Fibroblast of the aortic adventitia (primary cell): ENCODE results near the gene SNAPC4. TPM values are rescaled to one million over a fixed set of nuclear protein-coding genes. Genes with fewer than 3 reads are reported as not detected.
A peak's percentile ranks its signal among the peaks of the same experiment; 100 is the strongest.

Experiments
- DNase-seq: peaks from one replicate; pipeline ENCODE4 v3.0.0-alpha.2; 2010; ENCODE audit warnings: low read depth
- H3K4me3 ChIP-seq: 2 replicates; pipeline ENCODE4 v1.5.1; 2011; ENCODE audit warnings: low read depth, mild to moderate bottlenecking, control low read depth, low read length, moderate library complexity
- CTCF ChIP-seq: IDR thresholded peaks from 2 replicates; pipeline ENCODE4 v1.5.1; 2011; ENCODE audit warnings: mild to moderate bottlenecking, low read length, control low read depth, inconsistent platforms; ENCODE audit not compliant: insufficient read depth
- total RNA-seq: library from RNA; depleted of rRNA; stranded (reverse); fragments of >200 nt; gene quantifications from 2 replicates; pipeline ENCODE4 v1.2.3, GENCODE V29; 2012; ENCODE audit warnings: low replicate concordance

Gene SNAPC4
- total RNA-seq, 1 donor = 12.1 TPM

GRCh38 chr9:136438548-136439480, 38.8 kb upstream of the SNAPC4 start:
- no peak for TF ChIP-seq CTCF
- peak; percentile 15 for DNase-seq
- H3K4me3 ChIP-seq = peak overlapping the region; percentile 79

GRCh38 chr9:136437839-136438547, 38.0 kb upstream of the SNAPC4 start:
- TF ChIP-seq CTCF = no peak
- DNase-seq = peak; percentile 24
- peak overlapping the region; percentile 79 for H3K4me3 ChIP-seq

- peak overlapping the region; percentile 79 for H3K4me3 ChIP-seq
- TF ChIP-seq CTCF = no peak
- DNase-seq = peak; percentile 78
These were observed 37.5 kb upstream of the SNAPC4 start for GRCh38 chr9:136437430-136437829.

GRCh38 chr9:136436055-136436634, 36.2 kb upstream of the SNAPC4 start:
- TF ChIP-seq CTCF = no peak
- DNase-seq = no peak
- H3K4me3 ChIP-seq = no peak overlapping the region

- DNase-seq = no peak
- H3K4me3 ChIP-seq = no peak overlapping the region
- TF ChIP-seq CTCF = no peak
These were observed 34.7 kb upstream of the SNAPC4 start for GRCh38 chr9:136434580-136435169.

GRCh38 chr9:136433849-136434579, 34.0 kb upstream of the SNAPC4 start:
- DNase-seq = no peak

More at GRCh38 chr9:136433849-136434579, 34.0 kb upstream of the SNAPC4 start:
- no peak overlapping the region for H3K4me3 ChIP-seq
- TF ChIP-seq CTCF = no peak
